Kidney glomerular epithelial cell (primary cell): ENCODE data around the gene B4GALT3.
A peak's percentile ranks its signal among the peaks of the same experiment; 100 is the strongest.

ENCODE experiments used
- DNase-seq: peaks from one replicate; lab custom pipeline; 2025; lab: John Stamatoyannopoulos, UW

Gene B4GALT3

DNA sequence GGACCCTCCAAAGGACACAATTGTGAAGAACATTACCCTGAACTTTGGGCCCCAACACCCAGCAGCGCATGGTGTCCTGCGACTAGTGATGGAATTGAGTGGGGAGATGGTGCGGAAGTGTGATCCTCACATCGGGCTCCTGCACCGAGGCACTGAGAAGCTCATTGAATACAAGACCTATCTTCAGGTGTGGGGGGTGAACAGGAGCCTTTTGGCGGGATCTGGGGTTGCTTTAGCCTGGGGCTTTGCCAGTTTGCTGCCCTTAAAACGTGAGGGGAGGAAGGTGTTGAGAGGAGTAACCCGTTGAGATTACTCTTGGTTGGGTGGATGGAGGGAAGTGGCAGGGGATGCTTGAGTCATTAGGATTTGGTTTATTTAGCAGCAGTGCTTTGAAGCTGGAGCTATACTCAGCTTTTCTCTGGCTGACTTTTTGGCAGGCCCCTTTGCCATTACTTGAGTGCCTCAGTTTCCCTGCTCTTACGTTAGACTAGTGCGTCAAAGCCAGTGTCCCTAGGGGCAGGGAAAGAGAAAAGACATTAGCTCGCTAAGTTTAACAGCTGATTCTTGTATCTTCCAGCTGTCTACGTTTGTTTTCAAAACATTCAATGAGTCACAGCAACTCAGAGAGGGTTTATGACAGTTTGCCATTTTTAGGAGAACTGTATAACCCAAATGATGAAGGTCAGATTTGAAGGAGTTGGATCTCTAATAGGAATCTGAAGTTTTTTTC is 29.3 kb upstream of the B4GALT3 start:
- DNase-seq = no peak

DNA sequence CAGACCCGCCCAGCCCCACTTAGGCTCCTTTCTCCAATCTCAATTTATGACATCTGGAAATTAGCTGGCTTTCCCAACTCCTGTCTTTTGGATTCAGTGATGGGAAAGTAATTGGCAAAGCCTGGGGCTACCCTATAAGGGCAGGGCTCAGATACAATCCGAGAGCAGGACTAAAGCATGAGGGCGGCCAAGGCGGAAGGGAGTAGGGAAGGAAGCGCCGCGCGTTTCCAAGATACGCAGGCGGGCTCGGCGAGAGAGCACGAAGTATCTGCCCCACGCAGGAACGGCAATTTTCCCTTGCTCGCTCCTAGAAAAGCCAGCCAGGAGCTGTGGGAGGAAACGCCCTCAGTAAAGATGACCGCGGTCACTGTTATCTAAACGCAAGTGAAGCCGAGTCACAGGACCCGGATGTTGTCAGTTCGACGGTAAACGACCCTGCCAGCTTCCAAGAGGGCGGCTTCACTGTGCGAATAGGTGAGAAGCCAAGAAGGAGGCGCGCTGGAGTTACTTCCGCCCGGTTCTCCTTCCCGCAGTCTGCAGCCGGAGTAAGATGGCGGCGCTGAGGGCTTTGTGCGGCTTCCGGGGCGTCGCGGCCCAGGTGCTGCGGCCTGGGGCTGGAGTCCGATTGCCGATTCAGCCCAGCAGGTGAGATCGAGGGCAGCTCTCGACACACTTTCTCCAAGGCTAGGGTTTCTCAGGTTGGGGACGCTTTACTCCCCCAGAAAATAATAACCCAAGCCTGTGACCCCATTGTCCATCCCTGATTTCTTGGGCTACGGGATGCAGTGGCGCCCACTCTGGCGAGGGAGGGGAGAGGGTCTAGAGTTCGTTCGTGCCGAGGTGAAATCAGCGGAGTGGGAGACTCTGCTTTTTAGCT is 24.8 kb upstream of the B4GALT3 start, which contains the start of gene NDUFS2:
TSS of gene NDUFS2 (plus strand) at position 532 of the 877 bp plus-strand sequence. CDS start at position 551, 19 bp downstream.
- peak; percentile 96 for DNase-seq

DNA sequence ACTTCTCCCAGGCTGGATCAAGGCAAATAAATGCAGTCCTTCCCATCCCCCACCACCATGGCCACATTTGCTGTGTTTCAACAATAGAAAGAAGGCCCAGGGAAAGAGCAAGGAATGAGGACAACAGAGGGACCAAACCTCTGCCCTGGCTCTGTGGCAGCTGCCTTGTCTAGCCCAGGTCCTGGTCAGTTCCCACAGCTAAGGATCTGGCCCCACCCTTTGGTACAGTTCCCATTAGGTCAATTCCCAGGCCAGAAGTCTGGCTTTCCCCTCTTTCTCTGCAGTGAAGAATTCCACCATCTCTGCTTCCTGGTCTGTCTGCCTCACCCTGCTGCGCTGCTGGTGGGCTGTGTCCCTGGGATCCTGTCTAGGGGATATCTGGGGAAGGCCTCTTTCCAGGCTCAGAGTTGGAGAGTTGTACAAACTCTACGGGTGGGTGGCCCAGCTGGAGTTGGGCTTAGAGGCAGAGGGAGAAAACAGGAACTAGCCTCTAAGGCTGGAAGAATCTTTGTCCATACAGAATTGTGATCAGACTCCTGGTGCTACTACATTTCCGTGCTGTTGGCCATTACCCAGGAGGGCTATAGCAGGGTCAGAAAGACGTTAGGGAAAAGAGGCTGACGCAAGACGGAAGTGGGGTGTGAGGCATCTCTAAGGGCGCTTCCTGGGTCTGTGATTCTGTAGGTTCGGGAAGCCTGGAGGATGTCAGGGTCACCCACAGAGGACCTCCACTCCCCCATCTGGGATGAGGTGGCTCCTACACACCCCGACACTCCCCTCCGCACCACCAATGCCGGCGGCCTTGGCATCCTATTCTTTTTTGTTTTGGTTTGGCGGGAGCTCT is 23.9 kb upstream of the B4GALT3 start:
- no peak for DNase-seq

DNA sequence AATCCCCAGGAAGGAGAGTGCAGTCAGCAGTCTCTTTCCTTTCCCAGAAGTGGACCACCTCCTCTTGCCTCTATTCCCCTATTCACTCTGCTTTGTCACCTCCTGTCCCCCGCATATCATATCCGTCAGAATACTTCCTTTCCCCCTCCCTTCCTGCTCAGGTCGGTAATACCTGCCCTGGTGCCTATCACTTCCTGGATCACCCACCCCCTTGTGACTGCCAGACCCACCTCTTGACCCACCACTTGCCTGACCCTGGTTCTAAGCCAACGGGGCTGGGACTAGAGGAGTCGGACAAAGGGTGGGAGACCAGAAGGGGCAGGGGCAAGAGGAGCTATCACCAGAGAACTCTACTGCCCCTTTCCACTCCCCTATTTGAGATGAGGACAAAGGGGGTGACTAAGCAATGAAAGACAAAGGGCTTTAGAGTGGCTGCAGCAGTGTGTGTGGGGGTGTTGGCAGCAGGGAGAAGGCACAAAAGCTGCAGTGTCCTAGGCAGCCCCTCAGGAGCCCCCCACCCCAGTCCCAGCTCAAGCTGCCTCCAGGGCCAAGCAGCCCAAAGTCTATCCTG is 23.2 kb upstream of the B4GALT3 start:
- DNase-seq = no peak

DNA sequence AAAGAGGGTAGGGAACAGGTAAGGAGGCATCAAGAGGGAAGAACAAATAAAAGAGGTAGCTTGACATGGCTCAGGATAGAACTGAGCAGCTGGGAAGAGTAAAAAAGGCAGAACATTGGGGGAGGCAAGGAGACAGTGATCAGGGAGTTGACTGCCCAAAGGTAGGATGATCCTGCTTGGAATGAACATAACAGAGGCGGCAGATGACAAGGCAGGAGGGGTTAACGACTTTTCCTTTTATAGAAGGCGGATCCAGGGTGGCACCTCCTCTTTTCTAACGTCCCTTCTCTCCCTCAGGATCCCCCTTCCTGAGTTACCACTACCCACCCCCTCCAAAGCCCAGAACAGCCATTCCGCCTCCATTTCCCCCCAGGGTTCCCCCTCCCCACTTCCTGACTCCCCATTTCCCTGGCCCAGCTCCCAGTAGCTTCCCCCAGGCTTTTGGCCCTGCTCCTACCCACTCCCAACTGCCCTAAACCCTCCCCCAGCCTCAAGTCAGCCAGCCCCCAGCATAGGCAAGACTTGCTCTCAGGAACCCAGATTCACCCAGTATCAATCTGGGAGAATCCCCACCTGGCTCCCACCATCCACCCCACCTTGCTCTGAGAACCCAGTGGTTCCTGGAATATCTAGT is 22.3 kb upstream of the B4GALT3 start:
- DNase-seq = no peak

DNA sequence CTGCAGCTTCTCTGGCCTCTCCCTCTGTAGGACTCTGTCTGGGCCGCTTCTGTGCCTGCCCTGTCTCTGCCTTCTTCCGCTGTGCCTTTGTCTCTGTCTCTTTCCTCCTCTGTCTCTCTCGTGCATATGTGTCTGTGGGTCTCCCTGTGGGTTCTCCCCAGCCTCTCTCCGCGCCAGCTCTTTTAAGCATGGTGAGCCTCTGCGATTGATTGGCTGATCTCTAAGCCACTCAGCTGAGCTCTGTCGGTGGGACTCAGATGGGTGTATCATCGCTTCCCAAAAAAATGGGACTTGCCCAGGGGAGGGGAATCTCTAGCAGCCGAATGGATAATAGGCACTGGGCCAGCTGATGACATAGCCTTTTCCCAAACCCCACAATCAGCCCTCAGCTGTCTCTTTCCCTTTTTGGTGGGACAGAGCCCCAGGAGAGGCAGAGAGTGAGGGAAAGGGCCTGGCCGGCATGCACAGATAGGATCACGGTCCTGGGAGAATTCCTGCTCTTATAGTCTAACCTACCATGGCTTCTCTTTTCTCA is 21.7 kb upstream of the B4GALT3 start, which contains the start of gene ADAMTS4:
TSS of gene ADAMTS4 (minus strand) at position 158 of the 535 bp plus-strand sequence. CDS start 427 bp downstream, outside the sequence.
- no peak for DNase-seq

DNA sequence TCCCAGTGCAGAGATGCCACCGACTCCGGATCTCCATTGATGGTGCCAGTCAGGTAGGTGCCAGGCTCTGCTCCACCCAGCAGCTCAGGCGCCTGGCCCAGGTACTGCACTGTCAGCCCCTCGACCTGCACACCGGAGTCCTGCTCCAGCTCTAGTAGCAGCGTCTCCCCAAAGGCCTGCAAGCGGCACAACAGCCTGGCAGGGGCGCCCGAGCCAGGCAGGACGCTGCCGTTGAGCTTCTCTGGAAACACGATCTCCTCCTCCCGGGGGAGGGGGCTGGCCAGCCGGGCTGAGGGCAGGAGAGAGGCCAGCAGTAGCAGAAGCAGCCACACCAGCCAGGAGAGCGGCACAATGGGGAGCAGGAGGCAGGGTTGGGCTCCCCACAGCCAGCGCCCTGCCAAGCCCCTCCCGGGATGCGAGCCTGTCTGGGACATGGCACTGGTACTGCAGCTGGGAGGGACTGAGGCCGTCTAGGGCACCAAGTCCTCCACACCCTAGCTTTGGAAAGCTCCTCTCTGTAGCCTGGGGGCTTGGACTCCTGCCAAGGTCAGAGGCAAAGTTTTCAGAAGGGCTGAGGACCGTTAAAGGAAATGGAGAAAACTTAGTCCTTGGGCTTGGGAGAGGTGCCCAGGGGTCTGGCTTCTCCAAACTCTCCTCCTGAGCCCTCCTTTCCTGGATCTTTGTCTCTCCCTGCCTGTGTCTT is 21.0 kb upstream of the B4GALT3 start:
- no peak for DNase-seq

DNA sequence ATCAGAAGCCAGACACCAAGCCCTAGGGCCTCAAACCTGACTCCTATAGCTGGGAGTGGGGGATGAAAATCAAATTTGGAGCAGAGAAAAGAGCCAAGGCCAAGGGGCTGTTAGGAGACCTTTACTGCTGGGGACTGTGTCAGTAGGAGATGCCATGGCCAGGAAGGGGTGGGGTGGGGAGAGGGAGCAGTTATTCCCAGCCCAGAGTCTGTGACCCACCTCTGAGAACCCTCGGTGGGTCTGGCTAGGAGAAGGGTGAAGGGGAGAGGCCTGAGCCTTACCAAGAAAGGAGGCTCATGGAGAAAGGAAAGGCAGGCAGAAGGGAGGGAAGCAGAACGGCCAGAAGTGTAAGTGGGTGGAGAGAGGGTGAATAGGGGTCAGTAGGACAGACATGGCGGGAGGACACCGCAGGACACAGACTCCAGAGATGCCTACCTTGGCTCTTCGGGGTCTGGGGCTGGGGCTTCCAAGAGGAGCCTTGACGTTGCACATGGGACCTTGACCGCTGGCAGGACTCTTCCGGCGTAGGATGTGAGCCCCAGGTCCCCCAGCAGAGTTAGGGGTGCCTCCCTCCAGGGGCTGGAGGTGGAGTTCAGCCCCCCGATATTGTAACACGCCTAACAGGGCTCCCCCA is 20.4 kb upstream of the B4GALT3 start:
- no peak for DNase-seq

DNA sequence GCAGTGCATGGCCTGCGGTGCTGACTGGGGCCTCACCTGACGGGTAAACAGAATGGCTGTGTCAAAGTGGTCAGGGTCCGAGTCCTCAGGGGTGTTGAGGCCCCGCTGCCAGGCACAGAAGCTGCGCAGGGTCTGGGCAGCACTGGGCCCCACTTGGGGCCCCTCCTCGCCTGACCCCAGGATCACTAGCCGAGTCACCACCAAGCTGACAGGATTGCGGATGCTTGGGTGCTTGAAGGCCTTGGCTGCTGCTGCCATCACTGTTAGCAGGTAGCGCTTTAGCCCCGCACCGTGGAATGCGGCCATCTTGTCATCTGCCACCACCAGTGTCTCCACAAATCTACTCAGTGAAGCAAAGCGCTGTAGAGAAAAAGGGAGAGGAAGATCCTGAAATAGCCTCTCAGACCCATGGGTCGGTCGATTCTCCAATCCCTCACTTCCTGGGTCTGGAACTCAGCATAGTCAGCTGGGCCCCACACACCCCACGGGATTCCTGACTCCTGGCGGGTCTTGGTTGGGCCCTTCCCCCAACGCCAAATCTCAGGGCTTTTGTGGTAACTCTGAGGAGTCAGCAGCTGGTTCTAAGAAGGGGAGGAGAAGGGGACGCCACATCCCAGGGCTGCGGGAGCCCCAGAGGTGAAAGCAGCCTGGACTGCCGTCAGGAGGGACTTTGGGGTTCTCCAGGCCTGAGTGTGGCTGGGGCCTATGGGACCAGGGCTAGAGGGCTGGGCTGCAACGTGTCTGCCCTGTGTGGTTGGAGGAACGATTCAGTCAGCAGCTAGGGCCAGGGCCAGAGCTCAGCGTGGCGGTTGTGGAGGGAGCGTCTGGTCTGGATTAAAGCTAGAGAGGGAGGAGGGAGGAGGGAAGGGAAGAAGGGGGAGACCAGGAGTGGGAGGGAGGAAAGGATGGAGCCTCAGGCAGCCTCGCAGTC is 19.5 kb upstream of the B4GALT3 start:
- no peak for DNase-seq

DNA sequence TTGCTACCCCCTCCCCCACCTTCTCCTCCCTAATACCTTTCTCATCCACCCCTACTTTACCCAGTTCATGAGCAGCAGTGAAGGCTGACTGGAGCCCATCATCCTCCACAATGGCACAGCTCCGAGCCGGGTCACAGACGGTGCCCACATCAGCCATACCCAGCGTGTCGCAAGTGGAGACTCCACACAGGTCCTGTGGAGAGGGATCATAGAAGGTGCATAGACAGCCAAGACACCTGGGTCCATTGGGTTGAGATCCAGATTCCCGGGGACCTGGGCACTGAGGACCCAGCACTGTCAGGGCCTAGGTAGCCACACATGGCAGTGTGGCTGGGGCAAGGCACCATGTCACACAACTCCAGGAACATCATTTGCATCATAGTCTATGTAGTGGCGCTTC is 18.8 kb upstream of the B4GALT3 start:
- no peak for DNase-seq

DNA sequence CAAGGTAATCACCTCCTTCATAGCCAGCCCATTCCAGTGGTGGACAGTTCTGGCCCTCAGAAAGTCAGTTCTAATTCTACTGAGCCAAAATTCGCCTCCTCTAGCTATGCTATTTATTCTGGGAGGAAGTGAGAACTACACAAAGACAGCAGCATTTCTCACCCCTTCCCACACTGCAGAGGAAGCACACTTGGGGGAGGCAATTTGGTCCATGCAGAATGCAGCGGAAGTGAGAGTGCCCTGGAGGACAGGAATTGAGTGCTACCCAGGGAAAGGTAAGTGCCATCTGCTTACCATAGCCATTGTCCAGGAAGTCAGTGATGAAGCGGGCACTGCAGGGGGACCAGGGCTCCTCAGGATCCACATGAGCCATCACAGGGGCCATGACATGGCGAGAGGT is 17.9 kb upstream of the B4GALT3 start:
- DNase-seq = no peak

DNA sequence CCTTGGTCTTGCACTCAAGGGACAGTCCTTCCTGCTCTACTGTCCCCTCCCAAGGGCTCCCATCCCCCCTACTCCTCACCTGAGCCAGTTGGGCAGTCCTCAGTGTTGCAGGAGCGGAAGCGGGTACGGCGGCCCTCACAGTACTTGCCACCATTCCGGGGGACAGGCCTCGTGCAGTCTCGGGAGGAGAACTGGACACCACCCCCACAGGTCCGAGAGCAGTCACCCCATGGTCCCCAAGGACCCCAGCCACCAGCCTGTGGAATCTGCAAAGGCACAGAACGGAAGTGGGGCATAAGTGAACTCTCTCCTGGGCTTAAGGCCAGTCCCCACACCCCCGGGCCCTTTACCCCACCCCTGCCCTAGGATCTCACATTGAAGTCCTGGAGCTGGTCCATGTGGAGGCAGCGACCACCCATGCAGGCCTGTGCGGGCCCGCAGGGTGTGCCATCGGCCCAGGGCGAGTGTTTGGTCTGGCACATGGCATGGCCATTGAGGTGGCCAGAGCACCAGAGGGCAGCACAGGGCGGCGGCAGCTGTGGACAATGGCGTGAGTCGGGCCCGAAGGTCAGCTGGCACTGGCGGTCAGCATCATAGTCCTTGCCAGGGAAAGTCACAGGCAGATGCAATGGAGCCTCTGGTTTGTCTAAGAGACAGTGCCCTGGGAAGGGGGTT is 16.4 kb upstream of the B4GALT3 start:
- DNase-seq = no peak

DNA sequence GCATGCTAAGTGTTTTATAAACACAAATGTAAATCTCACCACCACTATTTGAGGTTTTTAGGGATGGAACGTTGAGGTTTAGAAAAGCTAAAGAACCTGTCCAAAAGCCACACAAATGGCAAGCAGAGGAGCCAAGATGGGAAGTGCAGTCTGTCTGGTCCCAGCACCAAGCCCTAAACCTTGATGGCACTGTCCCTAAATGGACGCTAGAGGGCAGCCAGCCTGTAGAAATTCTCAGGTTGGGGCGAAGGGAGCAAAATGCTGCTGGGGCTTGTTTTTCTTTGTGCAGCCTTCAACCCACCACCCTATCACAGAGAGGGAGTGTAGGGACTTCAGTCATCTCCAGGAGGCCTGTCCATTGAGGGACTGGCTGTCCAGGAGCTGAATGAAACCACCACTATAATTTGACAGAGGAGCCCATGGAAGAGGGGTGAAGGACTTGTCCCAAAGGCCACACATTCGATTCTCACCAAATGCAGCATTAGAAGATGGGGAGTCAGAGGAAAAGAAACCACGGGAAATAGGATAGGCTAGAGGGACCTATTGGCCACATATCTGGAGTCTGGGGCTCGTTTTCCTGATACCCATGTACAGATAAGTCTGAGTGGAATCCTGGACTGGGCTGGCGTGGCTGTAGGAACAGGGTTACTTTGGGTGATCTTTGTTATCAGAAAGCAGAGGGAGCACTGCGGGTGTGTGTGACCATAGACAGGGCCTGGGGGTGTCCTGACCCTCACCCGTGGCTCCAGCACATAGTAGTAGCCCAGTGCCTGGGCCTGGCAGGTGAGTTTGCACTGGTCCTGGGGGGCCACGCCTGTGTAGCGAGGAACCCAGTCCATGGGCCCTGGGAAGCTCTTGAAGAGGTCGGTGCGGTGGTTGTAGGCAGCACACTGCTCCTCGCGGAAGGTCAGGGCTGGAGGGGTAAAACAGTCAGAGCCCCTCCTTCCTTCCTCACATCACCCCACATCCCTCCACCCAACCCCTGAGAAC is 15.5 kb upstream of the B4GALT3 start:
- DNase-seq = peak; percentile 32

DNA sequence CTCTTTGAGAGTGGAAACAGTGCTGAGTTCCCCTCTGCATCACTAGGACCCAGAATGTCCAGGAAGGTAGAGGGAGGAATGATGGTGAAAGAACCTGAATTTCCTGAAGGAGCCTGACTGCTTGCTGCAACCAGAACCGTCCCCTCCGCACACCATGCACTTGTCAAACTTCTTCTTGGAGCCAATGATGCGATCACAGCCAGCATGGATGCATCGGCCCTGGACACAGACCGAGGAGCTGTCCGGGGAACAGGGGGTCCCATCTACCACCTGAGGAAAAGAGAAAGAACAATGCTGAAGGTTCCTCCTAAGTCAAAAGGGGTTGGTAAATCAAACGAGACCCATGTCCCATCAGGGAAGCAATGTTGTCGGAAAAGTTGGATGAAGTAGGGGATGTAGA is 14.7 kb upstream of the B4GALT3 start:
- no peak for DNase-seq

DNA sequence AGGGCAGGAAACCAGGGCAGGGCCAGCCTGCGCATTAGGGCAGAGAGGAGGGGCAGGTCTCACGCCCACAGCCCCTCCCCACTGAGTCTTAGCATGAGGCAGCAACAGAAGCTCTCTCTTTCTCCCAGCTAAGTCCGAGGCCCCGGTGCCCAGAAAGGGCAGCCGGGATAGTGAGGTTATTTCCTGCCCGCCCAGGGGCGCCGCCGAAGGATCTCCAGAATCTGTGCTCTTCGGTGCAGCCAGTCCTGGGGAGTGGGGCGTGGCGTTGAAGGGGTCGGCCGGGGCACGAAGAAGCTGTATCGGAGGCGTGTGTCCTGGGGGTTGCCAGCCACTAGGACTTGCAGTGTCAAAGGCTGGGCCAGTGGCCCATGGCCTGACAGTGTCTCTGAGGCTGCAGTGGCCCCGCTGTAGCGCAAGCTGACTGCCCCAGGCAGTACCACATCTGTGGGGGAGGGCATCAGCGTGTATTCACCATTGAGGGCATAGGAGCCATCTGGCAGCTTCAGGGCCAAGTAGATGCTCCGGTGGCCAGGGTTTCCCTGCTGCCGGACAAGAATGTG is 13.7 kb upstream of the B4GALT3 start:
- no peak for DNase-seq

DNA sequence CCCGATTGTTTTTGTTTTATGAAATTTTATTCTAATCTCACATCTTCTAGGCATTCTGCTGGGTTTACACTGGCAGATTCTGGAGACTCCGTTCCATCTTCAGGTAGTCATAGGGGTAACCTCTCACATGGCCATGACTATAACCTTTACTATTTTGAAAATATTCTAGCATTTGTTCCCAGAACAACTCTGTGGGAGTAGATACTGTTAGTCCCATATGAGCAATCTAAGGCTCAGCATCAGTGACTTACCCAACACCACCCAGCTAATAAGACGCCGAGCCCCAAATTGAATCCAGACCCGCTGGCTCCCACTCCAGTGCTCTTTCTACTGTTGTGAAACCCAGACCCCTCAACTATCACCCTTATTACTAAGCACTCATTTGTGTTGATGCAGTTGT is 11.7 kb upstream of the B4GALT3 start:
- DNase-seq = no peak

DNA sequence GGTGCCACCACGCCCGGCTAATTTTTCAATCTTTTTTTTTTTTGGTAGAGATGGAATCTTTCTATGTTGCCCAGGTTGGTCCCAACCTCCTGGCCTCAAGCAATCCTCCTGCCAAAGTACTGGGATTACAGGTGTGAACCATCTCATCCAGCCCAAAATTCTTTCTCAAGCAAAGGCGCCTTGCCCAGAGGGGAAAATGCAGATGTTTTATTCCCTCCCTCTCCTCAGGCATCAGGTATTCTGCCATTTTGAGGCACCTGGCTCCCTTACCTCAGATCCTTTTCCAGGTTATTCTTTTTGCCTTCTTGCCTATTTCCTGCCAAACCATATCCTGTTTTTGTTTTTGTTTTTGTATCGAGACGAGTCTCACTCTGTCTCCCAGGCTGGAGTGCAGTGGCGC is 11.1 kb upstream of the B4GALT3 start:
- no peak for DNase-seq
